RWPE1 (cell line): ENCODE results near the gene ACAP3.

Experiments
- CTCF ChIA-PET: fragments of 350-600 bp; sonication (Branson Sonifier 250); formaldehyde crosslinking; extraction: SDS; loops from one replicate; lab custom pipeline; 2021; lab: Yijun Ruan, JAX
- POLR2A ChIA-PET: fragments of 400-600 bp; formaldehyde crosslinking; extraction: SDS; loops from one replicate; lab custom pipeline; 2020; ENCODE audit warnings: antibody characterized with exemption; ENCODE audit not compliant: low non-redundant PET; lab: Yijun Ruan, JAX
- DNase-seq: peaks from one replicate; pipeline ENCODE4 v3.0.0; 2012; ENCODE audit warnings: low spot score
- H3K27ac ChIP-seq: fragments of 450-650 bp; 2 replicates; pipeline ENCODE4 v1.5.1; 2017
- CTCF ChIP-seq: fragments of 450-650 bp; conservative IDR thresholded peaks from 2 replicates; pipeline ENCODE4 v1.5.1; 2017; ENCODE audit warnings: low read depth, mild to moderate bottlenecking

The ACAP3 gene

GRCh38 chr1:1326075-1326605 lies 18.4 kb upstream of the ACAP3 start:
- POLR2A ChIA-PET, result interaction anchor here (1.0 kb wide), 1 partner anchor 44 kb away, joined by 4 read pairs; no protein-coding TSS in a partner anchor
- no peak for DNase-seq
- H3K27ac ChIP-seq, result peak overlapping the region; percentile 89
- CTCF ChIA-PET, result interaction anchor here (0.5 to 1.5 kb wide), 4 partner anchors 17 to 387 kb away, joined by 3 to 4 read pairs (median 3); no protein-coding TSS in a partner anchor
- TF ChIP-seq CTCF, result no peak

GRCh38 chr1:1325288-1326074 lies 17.8 kb upstream of the ACAP3 start:
- CTCF ChIA-PET, result interaction anchor here (0.5 to 1.5 kb wide), 3 partner anchors 19 to 386 kb away, joined by 3 read pairs; no protein-coding TSS in a partner anchor
- no peak for TF ChIP-seq CTCF
- no peak for DNase-seq

GRCh38 chr1:1324524-1325287 lies 17.0 kb upstream of the ACAP3 start, which contains the start of the genes CPTP and INTS11:
CPTP (plus strand) TSS chr1:1324802; CDS start chr1:1326911, 2,109 bp downstream.
INTS11 (minus strand) TSS chr1:1324660; CDS start chr1:1324608, 52 bp downstream.
- no peak for TF ChIP-seq CTCF
- ChIA-PET CTCF (no interaction called here), POLR2A (no interaction called here)
- DNase-seq, result peak; percentile 95
- peak within 1 kb of the TSS; percentile 89 for H3K27ac ChIP-seq

More at GRCh38 chr1:1325288-1326074, 17.8 kb upstream of the ACAP3 start:
- POLR2A ChIA-PET, result interaction anchor here (1.0 kb wide), 1 partner anchor 43 kb away, joined by 4 read pairs; no protein-coding TSS in a partner anchor
- H3K27ac ChIP-seq, result peak overlapping the region; percentile 89

GRCh38 chr1:1324084-1324523 lies 16.4 kb upstream of the ACAP3 start:
- CTCF ChIA-PET, result interaction anchor here (0.6 kb wide), 1 partner anchor 11 kb away, joined by 3 read pairs; no protein-coding TSS in a partner anchor
- no peak for DNase-seq
- H3K27ac ChIP-seq, result peak overlapping the region; percentile 89
- TF ChIP-seq CTCF, result no peak
- POLR2A ChIA-PET, result no interaction called here

- no peak for DNase-seq
- ChIA-PET POLR2A (interaction anchor here (0.8 kb wide), 1 partner anchor 11 kb away, joined by 3 read pairs; no protein-coding TSS in a partner anchor), CTCF (no interaction called here)
- TF ChIP-seq CTCF, result no peak
- peak overlapping the region; percentile 47 for H3K27ac ChIP-seq
These were observed 15.2 kb upstream of the ACAP3 start for GRCh38 chr1:1322952-1323351.

GRCh38 chr1:1322418-1322817 lies 14.7 kb upstream of the ACAP3 start:
- ChIA-PET POLR2A (no interaction called here), CTCF (no interaction called here)
- H3K27ac ChIP-seq, result peak overlapping the region; percentile 100
- no peak for DNase-seq
- no peak for TF ChIP-seq CTCF
